WTC11 (cell line): ENCODE measurements around the gene ANK2.

ENCODE experiments used
- ESRRA ChIP-seq: sonication (generic); formaldehyde crosslinking; IDR thresholded peaks from 2 replicates; pipeline ENCODE4 v1.8.1; 2022; ENCODE audit warnings: mild to moderate bottlenecking, missing genetic modification reagents, borderline replicate concordance
- FOXP1 ChIP-seq: sonication (generic); formaldehyde crosslinking; IDR thresholded peaks from 2 replicates; pipeline ENCODE4 v1.8.0; 2022; ENCODE audit warnings: missing genetic modification reagents, mild to moderate bottlenecking, moderate library complexity, borderline replicate concordance
- MYBL2 ChIP-seq: sonication (generic); formaldehyde crosslinking; IDR thresholded peaks from 2 replicates; pipeline ENCODE4 v1.8.1; 2023; ENCODE audit warnings: mild to moderate bottlenecking, moderate library complexity, missing genetic modification reagents
- ZBTB21 ChIP-seq: sonication (generic); formaldehyde crosslinking; IDR thresholded peaks from 2 replicates; pipeline ENCODE4 v1.8.1; 2023; ENCODE audit warnings: mild to moderate bottlenecking, missing genetic modification reagents, borderline replicate concordance
- TF ChIP-seq, protein P1 (sequence below): sonication (generic); formaldehyde crosslinking; IDR thresholded peaks from 2 replicates; pipeline ENCODE4 v1.8.0; 2023; ENCODE audit warnings: missing genetic modification reagents
- TF ChIP-seq, protein P2 (sequence below): fragments of 200-600 bp; IDR thresholded peaks from 2 replicates; pipeline ENCODE4 v1.8.0; 2022; ENCODE audit warnings: antibody characterized with exemption
- TF ChIP-seq, protein P3 (sequence below): sonication (generic); formaldehyde crosslinking; IDR thresholded peaks from 2 replicates; pipeline ENCODE4 v1.8.0; 2023; ENCODE audit warnings: missing genetic modification reagents, mild to moderate bottlenecking, borderline replicate concordance
- TF ChIP-seq, protein P4 (sequence below): sonication (generic); formaldehyde crosslinking; IDR thresholded peaks from 2 replicates; pipeline ENCODE4 v1.8.0; 2022; ENCODE audit warnings: mild to moderate bottlenecking, missing genetic modification reagents
- TF ChIP-seq, protein P5 (sequence below): sonication (generic); formaldehyde crosslinking; IDR thresholded peaks from 2 replicates; pipeline ENCODE4 v1.8.1; 2023; ENCODE audit warnings: mild to moderate bottlenecking, missing genetic modification reagents, moderate library complexity

DNA sequence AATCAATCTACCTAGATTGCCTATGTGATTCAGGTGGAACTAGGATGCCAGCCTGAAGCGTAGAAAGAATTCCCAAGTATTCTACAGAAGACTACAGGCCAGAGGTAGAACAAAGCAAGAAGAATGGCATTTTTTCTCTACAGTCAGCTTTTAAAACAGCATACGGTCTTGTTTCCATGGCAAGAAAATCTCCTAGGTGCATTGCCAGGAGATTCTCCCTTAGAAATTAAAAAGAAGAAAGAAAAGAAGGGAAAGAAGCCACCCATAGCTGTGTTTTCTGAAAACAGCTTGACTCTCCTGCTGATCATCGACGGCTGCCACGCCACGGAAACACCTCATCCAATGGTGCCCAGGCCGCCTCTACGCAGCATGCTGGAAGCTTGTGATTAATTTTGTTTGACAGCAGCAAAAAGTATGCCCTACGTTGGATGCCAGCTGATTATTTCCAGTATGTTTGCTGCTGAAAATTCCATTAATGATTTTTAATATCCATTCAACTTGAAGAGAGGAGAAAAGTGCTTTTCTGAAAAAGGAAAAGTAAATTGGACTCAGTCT is 24.1 kb downstream of the ANK2 start:
- TF ChIP-seq, protein P1, sequence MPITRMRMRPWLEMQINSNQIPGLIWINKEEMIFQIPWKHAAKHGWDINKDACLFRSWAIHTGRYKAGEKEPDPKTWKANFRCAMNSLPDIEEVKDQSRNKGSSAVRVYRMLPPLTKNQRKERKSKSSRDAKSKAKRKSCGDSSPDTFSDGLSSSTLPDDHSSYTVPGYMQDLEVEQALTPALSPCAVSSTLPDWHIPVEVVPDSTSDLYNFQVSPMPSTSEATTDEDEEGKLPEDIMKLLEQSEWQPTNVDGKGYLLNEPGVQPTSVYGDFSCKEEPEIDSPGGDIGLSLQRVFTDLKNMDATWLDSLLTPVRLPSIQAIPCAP (CRISPR knock-in tag) = no peak
- TF ChIP-seq ZBTB21 (CRISPR knock-in tag) = no peak
- TF ChIP-seq, protein P2, sequence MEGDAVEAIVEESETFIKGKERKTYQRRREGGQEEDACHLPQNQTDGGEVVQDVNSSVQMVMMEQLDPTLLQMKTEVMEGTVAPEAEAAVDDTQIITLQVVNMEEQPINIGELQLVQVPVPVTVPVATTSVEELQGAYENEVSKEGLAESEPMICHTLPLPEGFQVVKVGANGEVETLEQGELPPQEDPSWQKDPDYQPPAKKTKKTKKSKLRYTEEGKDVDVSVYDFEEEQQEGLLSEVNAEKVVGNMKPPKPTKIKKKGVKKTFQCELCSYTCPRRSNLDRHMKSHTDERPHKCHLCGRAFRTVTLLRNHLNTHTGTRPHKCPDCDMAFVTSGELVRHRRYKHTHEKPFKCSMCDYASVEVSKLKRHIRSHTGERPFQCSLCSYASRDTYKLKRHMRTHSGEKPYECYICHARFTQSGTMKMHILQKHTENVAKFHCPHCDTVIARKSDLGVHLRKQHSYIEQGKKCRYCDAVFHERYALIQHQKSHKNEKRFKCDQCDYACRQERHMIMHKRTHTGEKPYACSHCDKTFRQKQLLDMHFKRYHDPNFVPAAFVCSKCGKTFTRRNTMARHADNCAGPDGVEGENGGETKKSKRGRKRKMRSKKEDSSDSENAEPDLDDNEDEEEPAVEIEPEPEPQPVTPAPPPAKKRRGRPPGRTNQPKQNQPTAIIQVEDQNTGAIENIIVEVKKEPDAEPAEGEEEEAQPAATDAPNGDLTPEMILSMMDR = no peak
- TF ChIP-seq MYBL2 = no peak
- TF ChIP-seq ESRRA (CRISPR knock-in tag) = no peak
- TF ChIP-seq, protein P3, sequence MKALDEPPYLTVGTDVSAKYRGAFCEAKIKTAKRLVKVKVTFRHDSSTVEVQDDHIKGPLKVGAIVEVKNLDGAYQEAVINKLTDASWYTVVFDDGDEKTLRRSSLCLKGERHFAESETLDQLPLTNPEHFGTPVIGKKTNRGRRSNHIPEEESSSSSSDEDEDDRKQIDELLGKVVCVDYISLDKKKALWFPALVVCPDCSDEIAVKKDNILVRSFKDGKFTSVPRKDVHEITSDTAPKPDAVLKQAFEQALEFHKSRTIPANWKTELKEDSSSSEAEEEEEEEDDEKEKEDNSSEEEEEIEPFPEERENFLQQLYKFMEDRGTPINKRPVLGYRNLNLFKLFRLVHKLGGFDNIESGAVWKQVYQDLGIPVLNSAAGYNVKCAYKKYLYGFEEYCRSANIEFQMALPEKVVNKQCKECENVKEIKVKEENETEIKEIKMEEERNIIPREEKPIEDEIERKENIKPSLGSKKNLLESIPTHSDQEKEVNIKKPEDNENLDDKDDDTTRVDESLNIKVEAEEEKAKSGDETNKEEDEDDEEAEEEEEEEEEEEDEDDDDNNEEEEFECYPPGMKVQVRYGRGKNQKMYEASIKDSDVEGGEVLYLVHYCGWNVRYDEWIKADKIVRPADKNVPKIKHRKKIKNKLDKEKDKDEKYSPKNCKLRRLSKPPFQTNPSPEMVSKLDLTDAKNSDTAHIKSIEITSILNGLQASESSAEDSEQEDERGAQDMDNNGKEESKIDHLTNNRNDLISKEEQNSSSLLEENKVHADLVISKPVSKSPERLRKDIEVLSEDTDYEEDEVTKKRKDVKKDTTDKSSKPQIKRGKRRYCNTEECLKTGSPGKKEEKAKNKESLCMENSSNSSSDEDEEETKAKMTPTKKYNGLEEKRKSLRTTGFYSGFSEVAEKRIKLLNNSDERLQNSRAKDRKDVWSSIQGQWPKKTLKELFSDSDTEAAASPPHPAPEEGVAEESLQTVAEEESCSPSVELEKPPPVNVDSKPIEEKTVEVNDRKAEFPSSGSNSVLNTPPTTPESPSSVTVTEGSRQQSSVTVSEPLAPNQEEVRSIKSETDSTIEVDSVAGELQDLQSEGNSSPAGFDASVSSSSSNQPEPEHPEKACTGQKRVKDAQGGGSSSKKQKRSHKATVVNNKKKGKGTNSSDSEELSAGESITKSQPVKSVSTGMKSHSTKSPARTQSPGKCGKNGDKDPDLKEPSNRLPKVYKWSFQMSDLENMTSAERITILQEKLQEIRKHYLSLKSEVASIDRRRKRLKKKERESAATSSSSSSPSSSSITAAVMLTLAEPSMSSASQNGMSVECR = no peak
- TF ChIP-seq FOXP1 (CRISPR knock-in tag) = no peak
- TF ChIP-seq, protein P4, sequence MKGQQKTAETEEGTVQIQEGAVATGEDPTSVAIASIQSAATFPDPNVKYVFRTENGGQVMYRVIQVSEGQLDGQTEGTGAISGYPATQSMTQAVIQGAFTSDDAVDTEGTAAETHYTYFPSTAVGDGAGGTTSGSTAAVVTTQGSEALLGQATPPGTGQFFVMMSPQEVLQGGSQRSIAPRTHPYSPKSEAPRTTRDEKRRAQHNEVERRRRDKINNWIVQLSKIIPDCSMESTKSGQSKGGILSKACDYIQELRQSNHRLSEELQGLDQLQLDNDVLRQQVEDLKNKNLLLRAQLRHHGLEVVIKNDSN (CRISPR knock-in tag) = no peak
- TF ChIP-seq, protein P5, sequence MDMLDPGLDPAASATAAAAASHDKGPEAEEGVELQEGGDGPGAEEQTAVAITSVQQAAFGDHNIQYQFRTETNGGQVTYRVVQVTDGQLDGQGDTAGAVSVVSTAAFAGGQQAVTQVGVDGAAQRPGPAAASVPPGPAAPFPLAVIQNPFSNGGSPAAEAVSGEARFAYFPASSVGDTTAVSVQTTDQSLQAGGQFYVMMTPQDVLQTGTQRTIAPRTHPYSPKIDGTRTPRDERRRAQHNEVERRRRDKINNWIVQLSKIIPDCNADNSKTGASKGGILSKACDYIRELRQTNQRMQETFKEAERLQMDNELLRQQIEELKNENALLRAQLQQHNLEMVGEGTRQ (CRISPR knock-in tag) = no peak
